HepG2 (cell line): ENCODE data around the gene ELOVL5. TPM values are rescaled to one million over a fixed set of nuclear protein-coding genes. Genes with fewer than 3 reads are reported as not detected.

Source experiments
- CENPBD1 ChIP-seq: sonication (generic); formaldehyde crosslinking; IDR thresholded peaks from 2 replicates; pipeline ENCODE4 v1.8.0; 2022; ENCODE audit warnings: missing genetic modification reagents, low read depth, mild to moderate bottlenecking, borderline replicate concordance
- GFI1 ChIP-seq: sonication (generic); formaldehyde crosslinking; IDR thresholded peaks from 2 replicates; pipeline ENCODE4 v1.5.0; 2020; ENCODE audit warnings: missing genetic modification reagents, mild to moderate bottlenecking, borderline replicate concordance
- HDAC1 ChIP-seq: sonication (generic); formaldehyde crosslinking; IDR thresholded peaks from 2 replicates; pipeline ENCODE4 v1.5.1; 2020; ENCODE audit warnings: mild to moderate bottlenecking, missing genetic modification reagents
- KAT7 ChIP-seq: IDR thresholded peaks from 2 replicates; pipeline ENCODE4 v1.6.1; 2018; ENCODE audit warnings: borderline replicate concordance, missing compliant biosample characterization
- MATR3 ChIP-seq: sonication (generic); formaldehyde crosslinking; IDR thresholded peaks from 2 replicates; pipeline ENCODE4 v1.4.0; 2020; ENCODE audit warnings: missing genetic modification reagents
- NKX3-1 ChIP-seq: sonication (generic); formaldehyde crosslinking; IDR thresholded peaks from 2 replicates; pipeline ENCODE4 v1.5.0; 2020; ENCODE audit warnings: missing genetic modification reagents
- POGZ ChIP-seq: sonication (generic); formaldehyde crosslinking; IDR thresholded peaks from 2 replicates; pipeline ENCODE4 v1.4.0; 2020; ENCODE audit warnings: mild to moderate bottlenecking, missing genetic modification reagents
- RBFOX2 ChIP-seq: fragments of 200-400 bp; formaldehyde crosslinking; IDR thresholded peaks from 2 replicates; pipeline ENCODE4 v1.6.1; 2017; ENCODE audit warnings: low read depth, mild to moderate bottlenecking, low read length
- SRF ChIP-seq: IDR thresholded peaks from 2 replicates; pipeline ENCODE4 v1.6.1; 2011; ENCODE audit warnings: mild to moderate bottlenecking, low read depth, low read length, moderate library complexity
- TP53 ChIP-seq: sonication (generic); formaldehyde crosslinking; conservative IDR thresholded peaks from 2 replicates; pipeline ENCODE4 v1.4.0; 2020; ENCODE audit warnings: missing genetic modification reagents
- ZBTB14 ChIP-seq: sonication (generic); formaldehyde crosslinking; IDR thresholded peaks from 2 replicates; pipeline ENCODE4 v1.4.0; 2020; ENCODE audit warnings: missing genetic modification reagents
- ZBTB8A ChIP-seq: sonication (generic); formaldehyde crosslinking; IDR thresholded peaks from 2 replicates; pipeline ENCODE4 v1.4.0; 2020; ENCODE audit warnings: mild to moderate bottlenecking, low read depth, missing genetic modification reagents, borderline replicate concordance
- ZGPAT ChIP-seq: IDR thresholded peaks from 2 replicates; pipeline ENCODE4 v1.6.1; 2016; ENCODE audit warnings: mild to moderate bottlenecking
- ZNF414 ChIP-seq: sonication (generic); formaldehyde crosslinking; IDR thresholded peaks from 2 replicates; pipeline ENCODE4 v1.5.0; 2020; ENCODE audit warnings: missing genetic modification reagents
- ZNF597 ChIP-seq: sonication (generic); formaldehyde crosslinking; IDR thresholded peaks from 2 replicates; pipeline ENCODE4 v1.5.0; 2020; ENCODE audit warnings: missing genetic modification reagents
- ZNF646 ChIP-seq: sonication (generic); formaldehyde crosslinking; IDR thresholded peaks from 2 replicates; pipeline ENCODE4 v1.9.0; 2021; ENCODE audit warnings: mild to moderate bottlenecking, missing genetic modification reagents
- polyA plus RNA-seq, 8 experiments: library from polyadenylated mRNA; depleted of rRNA in 3 of 8; stranded (reverse) in 7 of 8; unstranded in 1 of 8; fragments of >200 nt; fragmentation: Illumina TruSeq in 4 of 8; extraction: Trizol in 4 of 8; gene quantifications; 2 replicates each; pipeline versions ENCODE4 v1.2.1 to v1.2.3, GENCODE V29; 2011 to 2016; ENCODE audit warnings: low read depth in 4 of 8, missing spikeins in 1 of 8, mixed read lengths in 1 of 8; ENCODE audit not compliant: insufficient read depth in 1 of 8
- total RNA-seq, 5 experiments: library from RNA; depleted of rRNA; stranded (reverse); fragments of >200 nt; fragmentation: Illumina TruSeq; extraction: Trizol; gene quantifications; 2 replicates each; pipeline ENCODE4 v1.2.3, GENCODE V29; 2016; ENCODE audit warnings: low read depth in 1 of 5

Gene ELOVL5
- total and polyA plus RNA-seq, 2 of the 13 experiments (the other 11 are each of a cell fraction or from before 2014, with no cell fraction given), result 50.1 to 72.4 TPM

GRCh38 chr6:53359095-53359842, 10.5 kb upstream of the ELOVL5 start (continued):
- TF ChIP-seq CENPBD1 (no peak), TP53 (no peak), RBFOX2 (peak; percentile 97), NKX3-1 (CRISPR knock-in tag) (peak; percentile 60; the same call in 1 of the 2 replicates), HDAC1 (CRISPR knock-in tag) (peak; percentile 97), ZNF597 (no peak), ZBTB14 (CRISPR knock-in tag) (peak; percentile 95), ZNF414 (CRISPR knock-in tag) (peak; percentile 76; the same call in 1 of the 2 replicates), KAT7 (CRISPR knock-in tag) (no peak; the same call in 1 of the 2 replicates), ZNF646 (CRISPR knock-in tag) (0 out of 2 replicates have a peak, but pooled peaks have one; percentile 6), ZGPAT (CRISPR knock-in tag) (peak; percentile 92), ZBTB8A (CRISPR knock-in tag) (no peak), SRF (0 out of 2 replicates have a peak, but pooled peaks have one; percentile 7), GFI1 (peak; percentile 90), MATR3 (CRISPR knock-in tag) (no peak), POGZ (peak; percentile 92)
